ENCODE results near the gene OPA3.

DNA sequence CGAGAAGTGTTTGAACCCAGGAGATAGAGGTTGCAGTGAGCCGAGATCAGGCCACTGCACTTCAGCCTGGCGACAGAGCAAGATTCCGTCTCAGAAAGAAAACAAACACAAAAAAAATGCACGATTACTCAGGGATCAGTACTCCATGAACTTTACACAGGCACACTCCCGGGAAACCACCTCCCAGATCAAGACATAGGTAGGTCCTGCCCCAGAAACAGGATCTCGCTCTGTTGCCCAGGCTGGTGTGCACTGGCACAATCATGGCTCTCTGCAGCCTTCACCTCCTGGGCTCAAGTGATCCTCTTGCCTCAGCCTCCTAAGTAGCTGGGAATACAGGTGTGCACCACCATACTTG lies 66.2 kb downstream of the OPA3 start:
- TF ChIP-seq, protein P1, sequence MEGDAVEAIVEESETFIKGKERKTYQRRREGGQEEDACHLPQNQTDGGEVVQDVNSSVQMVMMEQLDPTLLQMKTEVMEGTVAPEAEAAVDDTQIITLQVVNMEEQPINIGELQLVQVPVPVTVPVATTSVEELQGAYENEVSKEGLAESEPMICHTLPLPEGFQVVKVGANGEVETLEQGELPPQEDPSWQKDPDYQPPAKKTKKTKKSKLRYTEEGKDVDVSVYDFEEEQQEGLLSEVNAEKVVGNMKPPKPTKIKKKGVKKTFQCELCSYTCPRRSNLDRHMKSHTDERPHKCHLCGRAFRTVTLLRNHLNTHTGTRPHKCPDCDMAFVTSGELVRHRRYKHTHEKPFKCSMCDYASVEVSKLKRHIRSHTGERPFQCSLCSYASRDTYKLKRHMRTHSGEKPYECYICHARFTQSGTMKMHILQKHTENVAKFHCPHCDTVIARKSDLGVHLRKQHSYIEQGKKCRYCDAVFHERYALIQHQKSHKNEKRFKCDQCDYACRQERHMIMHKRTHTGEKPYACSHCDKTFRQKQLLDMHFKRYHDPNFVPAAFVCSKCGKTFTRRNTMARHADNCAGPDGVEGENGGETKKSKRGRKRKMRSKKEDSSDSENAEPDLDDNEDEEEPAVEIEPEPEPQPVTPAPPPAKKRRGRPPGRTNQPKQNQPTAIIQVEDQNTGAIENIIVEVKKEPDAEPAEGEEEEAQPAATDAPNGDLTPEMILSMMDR (IDR thresholded peaks at IDR 0.05), result no peak
- no peak for TF ChIP-seq POLR2A (IDR thresholded peaks at IDR 0.05)
